HFFc6 (cell line): ENCODE data around the gene FEM1C. TPM values are rescaled to one million over a fixed set of nuclear protein-coding genes. Genes with fewer than 3 reads are reported as not detected.

Experiments used
- DNase-seq: peaks from one replicate; pipeline ENCODE4 v3.0.0-alpha.2; 2018
- H3K27ac Mint-ChIP-seq: 2 replicates; pipeline ENCODE4 v1.8.0; 2020; ENCODE audit warnings: mild to moderate bottlenecking, mixed read lengths
- H3K27me3 Mint-ChIP-seq: 2 replicates; pipeline ENCODE4 v1.8.0; 2021; ENCODE audit warnings: mild to moderate bottlenecking, moderate library complexity, mixed read lengths; ENCODE audit not compliant: insufficient read depth
- H3K36me3 Mint-ChIP-seq: 2 replicates; pipeline ENCODE4 v1.8.0; 2021; ENCODE audit warnings: low read depth, mixed read lengths
- H3K4me1 Mint-ChIP-seq: 2 replicates; pipeline ENCODE4 v1.8.0; 2020; ENCODE audit warnings: low read depth, mixed read lengths
- H3K4me3 Mint-ChIP-seq: 2 replicates; pipeline ENCODE4 v1.8.0; 2020; ENCODE audit warnings: mild to moderate bottlenecking, moderate library complexity, mixed read lengths
- H3K9me3 Mint-ChIP-seq: 2 replicates; pipeline ENCODE4 v1.8.0; 2020; ENCODE audit warnings: mild to moderate bottlenecking, mixed read lengths
- CTCF ChIP-seq: fragments of 200-600 bp; sonication (generic); IDR thresholded peaks from 2 replicates; pipeline ENCODE4 v1.5.0; 2021; ENCODE audit warnings: antibody characterized with exemption, mild to moderate bottlenecking
- long read RNA-seq: library from polyadenylated mRNA; unstranded; transcript quantifications from one replicate; pipeline ENCODE4 v2.0.0, GENCODE V29; 2019
- total RNA-seq, 6 experiments: library from RNA; stranded (reverse); fragmentation: NEBNext Ultra II Directional; extraction: Animal tissue kit (Norgen Biotek cat#: 25700); gene quantifications; 2 replicates in 1 of 6; 3 replicates in 5 of 6; pipeline ENCODE4 v1.2.3, GENCODE V29; 2021

FEM1C gene
- total RNA-seq: 10 to 100 TPM; 12.1 to 15.9 (median 14.9) TPM
- long read RNA-seq, full-length matches to known transcripts: 9 of 15 reads
- long read RNA-seq, partial matches to known transcripts: 5 of 15 reads
- long read RNA-seq, other reads (novel, unspliced or antisense): 1 of 15 reads

GRCh38 chr5:115544436-115545350 is at the start of gene FEM1C:
FEM1C (minus strand) TSS chr5:115544775; CDS start chr5:115543493, 1,282 bp downstream.
- peak within 1 kb of the TSS; percentile 96 for H3K27ac Mint-ChIP-seq
- peaks cover 50% of the 10 kb centered on the region for H3K36me3 Mint-ChIP-seq
- peaks cover 41% of the 10 kb centered on the region for H3K4me1 Mint-ChIP-seq
- peaks cover 8% of the 10 kb centered on the region for H3K9me3 Mint-ChIP-seq
- DNase-seq: peak; percentile 97
- peak within 1 kb of the TSS; percentile 99 for H3K4me3 Mint-ChIP-seq
- TF ChIP-seq CTCF: no peak
- peaks cover 2% of the 10 kb centered on the region; the same call in 1 of the 2 replicates for H3K27me3 Mint-ChIP-seq

DNA sequence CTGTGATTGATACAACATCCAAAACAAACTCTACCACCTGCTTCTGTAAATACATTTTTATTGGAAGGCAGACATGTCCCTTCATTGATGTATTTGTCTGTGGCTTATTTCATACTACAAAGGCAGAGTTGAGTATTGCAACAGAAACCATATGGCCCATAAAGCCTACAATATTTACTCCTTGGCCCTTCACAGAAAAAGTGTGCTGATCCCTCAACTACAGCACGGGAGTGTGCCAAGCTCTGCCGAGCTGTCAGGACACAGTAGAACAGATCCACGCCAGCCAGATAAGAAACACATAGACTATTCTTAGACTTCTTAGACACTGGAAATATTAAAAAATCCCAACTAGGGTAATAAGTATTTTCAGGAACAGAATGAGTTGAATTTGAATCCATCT is 44.5 kb upstream of the FEM1C start:
- no peaks in the 10 kb centered on the region for H3K27me3 Mint-ChIP-seq
- DNase-seq: no peak
- peaks cover 23% of the 10 kb centered on the region for H3K4me1 Mint-ChIP-seq
- TF ChIP-seq CTCF: no peak
- H3K27ac Mint-ChIP-seq: no peak overlapping the region
- H3K9me3 Mint-ChIP-seq: no peaks in the 10 kb centered on the region
- no peak overlapping the region for H3K4me3 Mint-ChIP-seq
- 0 out of 2 replicates have a peak, but pooled peaks cover 5% of the 10 kb centered on the region for H3K36me3 Mint-ChIP-seq

DNA sequence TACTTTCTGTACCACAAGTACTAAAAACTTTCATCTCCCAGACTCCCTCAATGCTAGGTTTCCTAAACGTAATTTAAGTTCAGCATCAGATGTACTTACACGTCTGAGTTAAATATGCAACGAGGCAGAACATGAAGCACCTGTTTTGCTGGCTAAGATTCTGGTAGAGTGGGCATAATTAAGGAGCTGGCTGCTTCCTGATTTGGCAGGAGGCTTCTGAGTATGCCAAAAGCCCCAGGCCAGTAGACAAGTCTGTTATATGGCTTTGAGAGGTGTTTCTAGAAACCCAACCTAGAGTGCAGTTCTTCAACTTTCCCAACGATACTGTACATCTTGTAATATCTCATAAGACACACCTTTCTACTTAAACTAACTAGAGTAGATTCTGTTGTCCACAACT is 44.1 kb upstream of the FEM1C start:
- Mint-ChIP-seq H3K36me3 (peaks cover 6% of the 10 kb centered on the region; the same call in 1 of the 2 replicates), H3K27ac (no peak overlapping the region), H3K27me3 (no peaks in the 10 kb centered on the region), H3K9me3 (no peaks in the 10 kb centered on the region), H3K4me3 (no peak overlapping the region), H3K4me1 (peaks cover 19% of the 10 kb centered on the region)
- no peak for TF ChIP-seq CTCF
- no peak for DNase-seq

- H3K36me3 Mint-ChIP-seq: peaks cover 10% of the 10 kb centered on the region; the same call in 1 of the 2 replicates
- peak; percentile 89 for TF ChIP-seq CTCF
- no peak overlapping the region for H3K4me3 Mint-ChIP-seq
- H3K27ac Mint-ChIP-seq: no peak overlapping the region
- H3K9me3 Mint-ChIP-seq: no peaks in the 10 kb centered on the region
- H3K4me1 Mint-ChIP-seq: peaks cover 11% of the 10 kb centered on the region
- H3K27me3 Mint-ChIP-seq: no peaks in the 10 kb centered on the region
- peak; percentile 55 for DNase-seq
Observed at GRCh38 chr5:115586525-115587146, 42.1 kb upstream of the FEM1C start.

- TF ChIP-seq CTCF: no peak
- Mint-ChIP-seq H3K4me3 (no peak overlapping the region), H3K9me3 (no peaks in the 10 kb centered on the region), H3K36me3 (peaks cover 20% of the 10 kb centered on the region), H3K27me3 (no peaks in the 10 kb centered on the region; the same call in 1 of the 2 replicates), H3K27ac (no peak overlapping the region), H3K4me1 (peaks cover 12% of the 10 kb centered on the region)
- DNase-seq: no peak
Observed at GRCh38 chr5:115585265-115585664, 40.7 kb upstream of the FEM1C start.
